H1 (cell line): ENCODE data around the gene RRAGB. TPM values are rescaled to one million over a fixed set of nuclear protein-coding genes. Genes with fewer than 3 reads are reported as not detected.
A peak's percentile ranks its signal among the peaks of the same experiment; 100 is the strongest.

Experiments used
- CTCF ChIA-PET: fragments of 300-600 bp; sonication (Branson Sonifier 250); formaldehyde crosslinking; loops from one replicate; lab custom pipeline; 2021; ENCODE audit not compliant: partially characterized antibody; lab: Charles Lee
- POLR2A ChIA-PET: fragments of 300-600 bp; sonication (Branson Sonifier 250); formaldehyde crosslinking; loops from one replicate; lab custom pipeline; 2021; ENCODE audit warnings: inconsistent platforms; ENCODE audit not compliant: partially characterized antibody; lab: Charles Lee
- DNase-seq, 2 experiments: peaks; one replicate each; pipeline versions ENCODE4 v3.0.0 to v3.0.0-alpha.2; 2010 to 2022; ENCODE audit warnings: low spot score in 2 of 2, low read depth in 1 of 2, mixed read lengths in 1 of 2
- FAIRE-seq: peaks from 2 replicates; lab custom pipeline; 2011; peaks lifted over from hg19 to GRCh38; lab: Jason Lieb, UNC
- H2AFZ ChIP-seq: 2 replicates; pipeline ENCODE4 v1.8.1; 2012; ENCODE audit warnings: low read length, inconsistent platforms
- H2AK5ac ChIP-seq: 2 replicates; pipeline ENCODE4 v1.6.1; 2013; ENCODE audit warnings: low read depth, low read length
- H2BK120ac ChIP-seq: replicated peaks from 2 replicates; pipeline ENCODE3; 2013; ENCODE audit warnings: low read depth, low read length, inconsistent platforms
- H2BK12ac ChIP-seq: 2 replicates; pipeline ENCODE4 v1.6.1; 2013; ENCODE audit warnings: low read depth, low read length
- H2BK15ac ChIP-seq: 2 replicates; pipeline ENCODE4 v1.6.1; 2013; ENCODE audit warnings: low read length
- H2BK20ac ChIP-seq: 2 replicates; pipeline ENCODE4 v1.6.1; 2013; ENCODE audit warnings: low read length
- H2BK5ac ChIP-seq: 2 replicates; pipeline ENCODE4 v1.6.1; 2013; ENCODE audit warnings: low read depth, low read length
- H3K14ac ChIP-seq: 2 replicates; pipeline ENCODE4 v1.6.1; 2013; ENCODE audit warnings: inconsistent platforms; ENCODE audit not compliant: insufficient read length
- H3K18ac ChIP-seq: 2 replicates; pipeline ENCODE4 v1.6.1; 2013; ENCODE audit warnings: low read length; ENCODE audit errors: extremely low read depth
- H3K23ac ChIP-seq: 2 replicates; pipeline ENCODE4 v1.6.1; 2013; ENCODE audit warnings: inconsistent platforms; ENCODE audit not compliant: insufficient read length
- H3K23me2 ChIP-seq: 2 replicates; pipeline ENCODE4 v1.6.1; 2013; ENCODE audit warnings: low read depth, low read length
- H3K27ac ChIP-seq: 2 replicates; pipeline ENCODE4 v1.6.1; 2011; ENCODE audit warnings: low read depth, low read length, inconsistent platforms
- H3K27me3 ChIP-seq, 4 experiments: replicated peaks in 1 of 4; 1 replicate in 1 of 4; 2 replicates in 3 of 4; pipeline versions ENCODE4 v1.6.1 to v1.8.1; 2011 to 2013; ENCODE audit warnings: low read length in 3 of 4, mild to moderate bottlenecking in 3 of 4, inconsistent platforms in 2 of 4, mixed read lengths in 2 of 4, moderate library complexity in 1 of 4; ENCODE audit not compliant: control insufficient read depth in 3 of 4, insufficient read depth in 3 of 4; ENCODE audit errors: extremely low read depth in 1 of 4
- H3K36me3 ChIP-seq, 4 experiments: 2 replicates each; pipeline versions ENCODE4 v1.6.1 to v1.8.1; 2011 to 2013; ENCODE audit warnings: mild to moderate bottlenecking in 4 of 4, low read length in 3 of 4, moderate library complexity in 2 of 4, control low read depth in 1 of 4, inconsistent platforms in 1 of 4; ENCODE audit not compliant: insufficient read depth in 4 of 4, control insufficient read depth in 2 of 4
- H3K4ac ChIP-seq: replicated peaks from 2 replicates; pipeline ENCODE3; 2013; ENCODE audit warnings: low read length, low read depth, mixed read lengths, inconsistent platforms; ENCODE audit not compliant: insufficient read length
- H3K4me1 ChIP-seq, 4 experiments: replicated peaks in 1 of 4; 1 replicate in 1 of 4; 2 replicates in 3 of 4; pipeline versions ENCODE4 v1.6.1 to v1.8.1; 2011 to 2013; ENCODE audit warnings: low read length in 3 of 4, inconsistent platforms in 2 of 4, mixed read lengths in 1 of 4; ENCODE audit not compliant: insufficient read depth in 4 of 4, control insufficient read depth in 3 of 4
- H3K4me2 ChIP-seq, 2 experiments: 2 replicates each; pipeline versions ENCODE4 v1.6.1 to v1.8.1; 2011 to 2013; ENCODE audit warnings: low read depth in 2 of 2, low read length in 2 of 2, control low read depth in 1 of 2, inconsistent platforms in 1 of 2, mild to moderate bottlenecking in 1 of 2; ENCODE audit not compliant: insufficient read depth in 1 of 2
- H3K4me3 ChIP-seq, 4 experiments: fragments of 200-600, 300-600 bp in 1 of 4; sonication (generic), shearing (Covaris generic), sonication (Bioruptor Twin) in 1 of 4; 2 replicates each; pipeline versions ENCODE4 v1.5.1 to v1.8.1; 2011 to 2016; ENCODE audit warnings: low read length in 4 of 4, low read depth in 3 of 4, control low read depth in 2 of 4, inconsistent platforms in 2 of 4, mild to moderate bottlenecking in 2 of 4, mixed read lengths in 1 of 4, moderate library complexity in 1 of 4; ENCODE audit not compliant: insufficient read depth in 2 of 4; ENCODE audit errors: extremely low read depth in 1 of 4
- H3K56ac ChIP-seq: replicated peaks from 2 replicates; pipeline ENCODE3; 2013; ENCODE audit warnings: low read depth, mild to moderate bottlenecking, mixed read lengths, low read length, inconsistent platforms; ENCODE audit not compliant: insufficient read length
- H3K79me1 ChIP-seq: 2 replicates; pipeline ENCODE4 v1.6.1; 2013; ENCODE audit warnings: low read depth, low read length, control low read depth
- H3K79me2 ChIP-seq, 2 experiments: 2 replicates each; pipeline versions ENCODE4 v1.6.1 to v1.8.1; 2012 to 2013; ENCODE audit warnings: low read length in 2 of 2, mild to moderate bottlenecking in 2 of 2, inconsistent platforms in 1 of 2; ENCODE audit not compliant: insufficient read depth in 2 of 2, control insufficient read depth in 1 of 2
- H3K9ac ChIP-seq, 4 experiments: replicated peaks in 1 of 4; 1 replicate in 1 of 4; 2 replicates in 3 of 4; pipeline versions ENCODE4 v1.6.1 to v1.8.1; 2011 to 2013; ENCODE audit warnings: low read depth in 3 of 4, low read length in 3 of 4, control low read depth in 2 of 4, mild to moderate bottlenecking in 2 of 4, moderate library complexity in 2 of 4, inconsistent platforms in 1 of 4; ENCODE audit errors: extremely low read depth in 1 of 4
- H3K9me3 ChIP-seq, 2 experiments: 2 replicates each; pipeline versions ENCODE4 v1.6.1 to v1.8.1; 2012 to 2013; ENCODE audit warnings: mild to moderate bottlenecking in 2 of 2, moderate library complexity in 2 of 2, control low read depth in 1 of 2, inconsistent platforms in 1 of 2, low read depth in 1 of 2, low read length in 1 of 2, mixed read lengths in 1 of 2; ENCODE audit not compliant: insufficient read depth in 2 of 2
- H4K20me1 ChIP-seq, 2 experiments: replicated peaks in 1 of 2; 2 replicates each; pipeline versions ENCODE3 to v1.8.1; 2011 to 2013; ENCODE audit warnings: inconsistent platforms in 2 of 2, low read length in 2 of 2, mild to moderate bottlenecking in 1 of 2; ENCODE audit not compliant: insufficient read depth in 2 of 2, control insufficient read depth in 1 of 2
- H4K5ac ChIP-seq: 2 replicates; pipeline ENCODE4 v1.6.1; 2013; ENCODE audit warnings: low read length, low read depth, mixed read lengths, inconsistent platforms; ENCODE audit not compliant: insufficient read length
- H4K8ac ChIP-seq: 2 replicates; pipeline ENCODE4 v1.8.0; 2013; ENCODE audit warnings: mild to moderate bottlenecking, moderate library complexity, low read length, inconsistent platforms; ENCODE audit not compliant: insufficient read depth; ENCODE audit errors: extremely low read depth
- H4K91ac ChIP-seq: replicated peaks from 2 replicates; pipeline ENCODE3; 2013; ENCODE audit warnings: low read length, mixed read lengths, inconsistent platforms; ENCODE audit not compliant: insufficient read length
- WGBS, 2 experiments: shearing (Covaris generic) in 1 of 2; methylation state at CpG; one replicate each; pipeline versions ENCODE4 v1.1.6 to v1.1.7; 2013 to 2015; ENCODE audit warnings: low lambda C conversion rate in 2 of 2, mixed read lengths in 2 of 2, inconsistent platforms in 1 of 2, low coverage in 1 of 2, missing lambda C conversion rate in 1 of 2; ENCODE audit not compliant: insufficient replicate concordance in 2 of 2, insufficient coverage in 1 of 2, insufficient read length in 1 of 2; ENCODE audit errors: extremely low coverage in 1 of 2, missing lambda C conversion rate in 1 of 2; 5-methylcytosine and 5-hydroxymethylcytosine counted together
- polyA plus RNA-seq, 7 experiments: library from polyadenylated mRNA; depleted of rRNA in 3 of 7; stranded (reverse) in 5 of 7; unstranded in 2 of 7; fragments of >200 nt in 5 of 7; fragments of 200-250 nt in 2 of 7; gene quantifications; 1 replicate in 5 of 7; 2 replicates in 1 of 7; 4 replicates in 1 of 7; pipeline versions ENCODE4 v1.2.1 to v1.2.3, GENCODE V29; 2011 to 2013; ENCODE audit warnings: missing spikeins in 2 of 7, mixed read lengths in 2 of 7
- total RNA-seq: library from RNA; stranded (reverse); fragmentation: NEBNext Ultra II Directional; extraction: Animal tissue kit (Norgen Biotek cat#: 25700); gene quantifications from 2 replicates; pipeline ENCODE4 v1.2.1, GENCODE V29; 2021
- TF ChIP-seq, protein P1 (sequence below), 3 experiments: IDR thresholded peaks; 1 replicate in 2 of 3; 2 replicates in 1 of 3; pipeline versions ENCODE4 v1.5.1 to v1.6.1; 2011; ENCODE audit warnings: low read length in 3 of 3, mild to moderate bottlenecking in 3 of 3, inconsistent platforms in 2 of 3, low read depth in 1 of 3, moderate library complexity in 1 of 3; ENCODE audit not compliant: insufficient read depth in 1 of 3; ENCODE audit errors: control extremely low read depth in 1 of 3
- TF ChIP-seq, protein P2 (sequence below): IDR thresholded peaks from 2 replicates; pipeline ENCODE4 v1.6.1; 2011; ENCODE audit warnings: low read length, improper control_type of control experiment

RRAGB gene
- total and polyA plus RNA-seq, 2 of the 8 experiments (the other 6 are each of a cell fraction or from before 2014, with no cell fraction given): 5.8 to 6.8 TPM

DNA sequence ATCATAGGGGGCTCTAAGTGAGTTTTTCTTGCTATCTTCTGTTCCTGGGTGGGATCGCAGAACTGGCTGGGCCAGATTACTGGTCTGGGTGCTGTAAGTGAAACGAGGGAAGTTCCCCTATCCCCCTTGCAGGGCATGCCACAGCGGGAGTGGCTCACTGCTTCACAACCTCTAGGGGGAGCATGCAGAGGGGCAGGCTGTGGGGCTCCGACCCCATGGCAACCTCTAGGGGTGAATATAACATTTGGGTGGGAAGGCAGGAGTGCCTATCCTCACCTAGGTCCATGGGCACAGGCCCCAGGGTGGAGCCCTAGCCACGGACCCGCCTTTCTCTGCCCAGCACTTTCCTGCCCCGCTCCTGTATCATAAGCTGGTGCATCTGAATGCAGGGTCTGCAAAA, 1.7 kb upstream of the RRAGB start:
- H3K23me2 ChIP-seq: no peaks in the 10 kb centered on the region
- 59% methylated on average over 4 of the region's 7 CpGs; no CpG with 5 or more reads in 1 of the 2 experiments for WGBS, 2 experiments
- H3K27me3 ChIP-seq: no peaks in the 10 kb centered on the region
- no peak overlapping the region for H2AK5ac ChIP-seq
- peaks cover 0 to 7% of the 10 kb centered on the region in 2 experiments; a peak in 2 of 4 replicates for H3K79me2 ChIP-seq
- no peak overlapping the region for H4K8ac ChIP-seq
- H4K5ac ChIP-seq: no peak overlapping the region
- no peak overlapping the region for H3K4me2 ChIP-seq
- FAIRE-seq (no peak), DNase-seq (no peak)
- no peak overlapping the region for H4K91ac ChIP-seq
- H2BK12ac ChIP-seq: no peak overlapping the region
- no peaks in the 10 kb centered on the region for H3K79me1 ChIP-seq
- no peak overlapping the region for H3K23ac ChIP-seq
- H2BK15ac ChIP-seq: no peak overlapping the region
- H3K27ac ChIP-seq: no peak overlapping the region
- CTCF ChIA-PET: interaction anchor here (0.7 kb wide), 1 partner anchor 98 kb away, joined by 4 read pairs; no protein-coding TSS in a partner anchor
- H3K14ac ChIP-seq: no peak overlapping the region
- peaks cover 0 to 6% (median 0%) of the 10 kb centered on the region in 4 experiments; a peak in 1 of 8 replicates for H3K36me3 ChIP-seq
- peaks cover 2 to 5% of the 10 kb centered on the region in 2 experiments; a peak in 2 of 4 replicates for H3K9me3 ChIP-seq
- H2AFZ ChIP-seq: no peak overlapping the region
- H2BK20ac ChIP-seq: no peak overlapping the region
- TF ChIP-seq, protein P1, sequence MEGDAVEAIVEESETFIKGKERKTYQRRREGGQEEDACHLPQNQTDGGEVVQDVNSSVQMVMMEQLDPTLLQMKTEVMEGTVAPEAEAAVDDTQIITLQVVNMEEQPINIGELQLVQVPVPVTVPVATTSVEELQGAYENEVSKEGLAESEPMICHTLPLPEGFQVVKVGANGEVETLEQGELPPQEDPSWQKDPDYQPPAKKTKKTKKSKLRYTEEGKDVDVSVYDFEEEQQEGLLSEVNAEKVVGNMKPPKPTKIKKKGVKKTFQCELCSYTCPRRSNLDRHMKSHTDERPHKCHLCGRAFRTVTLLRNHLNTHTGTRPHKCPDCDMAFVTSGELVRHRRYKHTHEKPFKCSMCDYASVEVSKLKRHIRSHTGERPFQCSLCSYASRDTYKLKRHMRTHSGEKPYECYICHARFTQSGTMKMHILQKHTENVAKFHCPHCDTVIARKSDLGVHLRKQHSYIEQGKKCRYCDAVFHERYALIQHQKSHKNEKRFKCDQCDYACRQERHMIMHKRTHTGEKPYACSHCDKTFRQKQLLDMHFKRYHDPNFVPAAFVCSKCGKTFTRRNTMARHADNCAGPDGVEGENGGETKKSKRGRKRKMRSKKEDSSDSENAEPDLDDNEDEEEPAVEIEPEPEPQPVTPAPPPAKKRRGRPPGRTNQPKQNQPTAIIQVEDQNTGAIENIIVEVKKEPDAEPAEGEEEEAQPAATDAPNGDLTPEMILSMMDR (IDR thresholded peaks at IDR 0.05; ENCODE audit: control extremely low read depth in 1 of 3, insufficient read depth in 1 of 3, low read depth in 1 of 3, low read length in 3 of 3): peak; percentile 27 to 47 (median 42)
- TF ChIP-seq, protein P2, sequence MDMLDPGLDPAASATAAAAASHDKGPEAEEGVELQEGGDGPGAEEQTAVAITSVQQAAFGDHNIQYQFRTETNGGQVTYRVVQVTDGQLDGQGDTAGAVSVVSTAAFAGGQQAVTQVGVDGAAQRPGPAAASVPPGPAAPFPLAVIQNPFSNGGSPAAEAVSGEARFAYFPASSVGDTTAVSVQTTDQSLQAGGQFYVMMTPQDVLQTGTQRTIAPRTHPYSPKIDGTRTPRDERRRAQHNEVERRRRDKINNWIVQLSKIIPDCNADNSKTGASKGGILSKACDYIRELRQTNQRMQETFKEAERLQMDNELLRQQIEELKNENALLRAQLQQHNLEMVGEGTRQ: no peak
- no peaks in the 10 kb centered on the region for H4K20me1 ChIP-seq
- no peak overlapping the region for H2BK5ac ChIP-seq
- H3K4me1 ChIP-seq: no peaks in the 10 kb centered on the region
- H3K4me3 ChIP-seq: no peak overlapping the region
- POLR2A ChIA-PET: no interaction called here
- H3K56ac ChIP-seq: no peak overlapping the region
- no peak overlapping the region for H2BK120ac ChIP-seq
- no peak overlapping the region for H3K9ac ChIP-seq
- H3K18ac ChIP-seq: no peak overlapping the region
- no peak overlapping the region for H3K4ac ChIP-seq
